Measurements from ENCODE around the gene CDC37.

Gene CDC37

GRCh38 chr19:10352764-10353671, 50.3 kb downstream of the CDC37 start:
- no peak for DNase-seq (ENCODE audit: low spot score)

GRCh38 chr19:10346509-10346908, 56.8 kb downstream of the CDC37 start:
- DNase-seq (ENCODE audit: low spot score), result no peak

GRCh38 chr19:10344780-10345179, 58.6 kb downstream of the CDC37 start:
- DNase-seq (ENCODE audit: low spot score), result no peak

- DNase-seq (ENCODE audit: low spot score), result peak; percentile 34
Observed at GRCh38 chr19:10343495-10343894, 59.8 kb downstream of the CDC37 start.
